PFSK-1 (cell line): Measurements from ENCODE around the gene PIK3C2B.

Experiments
- POLR2AphosphoS5 ChIP-seq: IDR thresholded peaks from 2 replicates; pipeline ENCODE4 v1.6.1; 2012; ENCODE audit warnings: low read depth, mild to moderate bottlenecking, control low read depth, low read length, moderate library complexity
- SIN3A ChIP-seq: IDR thresholded peaks from 2 replicates; pipeline ENCODE4 v1.6.1; 2012; ENCODE audit warnings: mild to moderate bottlenecking, low read length, moderate library complexity, borderline replicate concordance; ENCODE audit not compliant: insufficient read depth
- TAF1 ChIP-seq: IDR thresholded peaks from 2 replicates; pipeline ENCODE4 v1.6.1; 2012; ENCODE audit warnings: low read length, control low read depth, borderline replicate concordance; ENCODE audit not compliant: insufficient read depth
- TF ChIP-seq, protein P1 (sequence below), 2 experiments: IDR thresholded peaks; 2 replicates each; pipeline versions ENCODE4 v1.6.1 to v1.8.0; 2011 to 2012; ENCODE audit warnings: low read depth in 2 of 2, low read length in 2 of 2, control low read depth in 1 of 2, inconsistent platforms in 1 of 2, mild to moderate bottlenecking in 1 of 2, moderate library complexity in 1 of 2; ENCODE audit not compliant: insufficient read depth in 1 of 2

DNA sequence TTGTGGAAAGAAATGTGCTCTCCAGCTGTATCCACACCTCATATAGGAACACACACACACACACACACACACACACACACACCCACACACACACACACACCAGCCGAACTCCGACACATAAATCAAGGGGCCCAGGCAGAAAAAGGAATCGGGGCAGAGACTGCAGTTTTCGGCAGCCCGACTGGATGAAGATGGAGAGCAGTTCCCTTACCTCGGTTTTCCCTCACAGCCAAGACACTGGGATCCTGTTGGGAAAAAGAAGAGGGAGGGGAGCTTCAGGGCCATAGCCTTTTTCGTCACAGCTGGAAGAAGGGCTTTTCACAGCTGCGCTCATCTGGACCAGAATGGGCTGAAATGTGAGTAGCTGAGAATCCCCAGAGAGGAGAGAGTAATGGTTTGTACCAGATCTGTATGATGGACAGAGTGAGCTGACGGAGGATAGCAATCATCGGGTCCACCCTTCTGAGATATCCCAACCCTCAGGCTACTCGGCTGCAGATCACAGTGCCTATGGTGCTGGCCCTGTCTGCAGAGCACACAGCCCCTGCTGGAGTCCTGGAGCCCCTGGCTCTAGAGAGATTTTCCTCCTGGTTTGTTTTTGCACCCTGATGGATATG, 37.7 kb downstream of the PIK3C2B start:
- TF ChIP-seq POLR2AphosphoS5 (no peak), TAF1 (no peak), SIN3A (no peak)
- TF ChIP-seq, protein P1, sequence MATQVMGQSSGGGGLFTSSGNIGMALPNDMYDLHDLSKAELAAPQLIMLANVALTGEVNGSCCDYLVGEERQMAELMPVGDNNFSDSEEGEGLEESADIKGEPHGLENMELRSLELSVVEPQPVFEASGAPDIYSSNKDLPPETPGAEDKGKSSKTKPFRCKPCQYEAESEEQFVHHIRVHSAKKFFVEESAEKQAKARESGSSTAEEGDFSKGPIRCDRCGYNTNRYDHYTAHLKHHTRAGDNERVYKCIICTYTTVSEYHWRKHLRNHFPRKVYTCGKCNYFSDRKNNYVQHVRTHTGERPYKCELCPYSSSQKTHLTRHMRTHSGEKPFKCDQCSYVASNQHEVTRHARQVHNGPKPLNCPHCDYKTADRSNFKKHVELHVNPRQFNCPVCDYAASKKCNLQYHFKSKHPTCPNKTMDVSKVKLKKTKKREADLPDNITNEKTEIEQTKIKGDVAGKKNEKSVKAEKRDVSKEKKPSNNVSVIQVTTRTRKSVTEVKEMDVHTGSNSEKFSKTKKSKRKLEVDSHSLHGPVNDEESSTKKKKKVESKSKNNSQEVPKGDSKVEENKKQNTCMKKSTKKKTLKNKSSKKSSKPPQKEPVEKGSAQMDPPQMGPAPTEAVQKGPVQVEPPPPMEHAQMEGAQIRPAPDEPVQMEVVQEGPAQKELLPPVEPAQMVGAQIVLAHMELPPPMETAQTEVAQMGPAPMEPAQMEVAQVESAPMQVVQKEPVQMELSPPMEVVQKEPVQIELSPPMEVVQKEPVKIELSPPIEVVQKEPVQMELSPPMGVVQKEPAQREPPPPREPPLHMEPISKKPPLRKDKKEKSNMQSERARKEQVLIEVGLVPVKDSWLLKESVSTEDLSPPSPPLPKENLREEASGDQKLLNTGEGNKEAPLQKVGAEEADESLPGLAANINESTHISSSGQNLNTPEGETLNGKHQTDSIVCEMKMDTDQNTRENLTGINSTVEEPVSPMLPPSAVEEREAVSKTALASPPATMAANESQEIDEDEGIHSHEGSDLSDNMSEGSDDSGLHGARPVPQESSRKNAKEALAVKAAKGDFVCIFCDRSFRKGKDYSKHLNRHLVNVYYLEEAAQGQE (IDR thresholded peaks at IDR 0.05; ENCODE audit: insufficient read depth in 1 of 2, low read depth in 2 of 2, low read length in 2 of 2) = no peak
